Muscle layer of colon (tissue), 2 donors: ENCODE data around the gene DDX46.

ENCODE experiments used
- H3K27ac ChIP-seq: one replicate; pipeline ENCODE4 v1.7.0; 2013; ENCODE audit warnings: low read depth, mild to moderate bottlenecking, low read length, moderate library complexity
- H3K27me3 ChIP-seq, 2 donors: one replicate each; pipeline ENCODE4 v1.7.0; 2013; ENCODE audit warnings: low read length in 2 of 2, mild to moderate bottlenecking in 2 of 2; ENCODE audit not compliant: insufficient read depth in 2 of 2, control insufficient read depth in 1 of 2
- H3K36me3 ChIP-seq: one replicate; pipeline ENCODE4 v1.7.0; 2013; ENCODE audit warnings: mild to moderate bottlenecking, low read length; ENCODE audit not compliant: insufficient read depth
- H3K4me1 ChIP-seq: one replicate; pipeline ENCODE4 v1.7.0; 2013; ENCODE audit warnings: mild to moderate bottlenecking, low read length; ENCODE audit not compliant: insufficient read depth
- H3K4me3 ChIP-seq, 2 donors: one replicate each; pipeline ENCODE4 v1.7.0; 2013; ENCODE audit warnings: low read length in 2 of 2, low read depth in 1 of 2, mild to moderate bottlenecking in 1 of 2, moderate library complexity in 1 of 2
- H3K9ac ChIP-seq: one replicate; pipeline ENCODE4 v1.7.0; 2013; ENCODE audit warnings: low read length
- H3K9me3 ChIP-seq: one replicate; pipeline ENCODE4 v1.7.0; 2013; ENCODE audit warnings: mild to moderate bottlenecking, low read length
- donor health status: abdominal sarcoma.
- donor health status: Adenocarcinoma of cecum.

Gene DDX46

DNA sequence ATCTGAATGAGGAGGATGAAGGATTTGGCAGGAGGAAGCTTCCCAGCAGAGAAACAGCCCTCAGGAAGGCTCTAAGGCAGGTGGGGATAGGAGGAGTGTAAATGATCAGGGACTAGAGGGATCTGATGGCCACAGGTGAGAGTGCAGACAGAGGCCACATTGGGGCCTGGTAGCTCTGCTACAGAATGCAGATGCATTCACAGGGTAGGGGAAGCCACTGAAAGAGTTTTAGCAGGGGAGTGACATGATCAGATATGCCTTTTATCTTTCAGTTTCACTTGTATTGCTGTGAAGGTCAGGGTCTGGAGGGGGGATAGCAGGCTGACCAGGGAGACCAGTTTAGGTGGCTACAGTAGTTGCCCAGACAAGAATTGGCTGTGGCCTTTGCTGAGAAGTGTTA lies 118.6 kb downstream of the DDX46 start:
- no peaks in the 10 kb centered on the region for H3K36me3 ChIP-seq
- H3K9me3 ChIP-seq: no peaks in the 10 kb centered on the region
- peaks cover 22% of the 10 kb centered on the region for H3K4me1 ChIP-seq
- H3K9ac ChIP-seq: no peak overlapping the region
- no peak overlapping the region for H3K27ac ChIP-seq
- no peaks in the 10 kb centered on the region for H3K27me3 ChIP-seq
- H3K4me3 ChIP-seq: no peak overlapping the region

DNA sequence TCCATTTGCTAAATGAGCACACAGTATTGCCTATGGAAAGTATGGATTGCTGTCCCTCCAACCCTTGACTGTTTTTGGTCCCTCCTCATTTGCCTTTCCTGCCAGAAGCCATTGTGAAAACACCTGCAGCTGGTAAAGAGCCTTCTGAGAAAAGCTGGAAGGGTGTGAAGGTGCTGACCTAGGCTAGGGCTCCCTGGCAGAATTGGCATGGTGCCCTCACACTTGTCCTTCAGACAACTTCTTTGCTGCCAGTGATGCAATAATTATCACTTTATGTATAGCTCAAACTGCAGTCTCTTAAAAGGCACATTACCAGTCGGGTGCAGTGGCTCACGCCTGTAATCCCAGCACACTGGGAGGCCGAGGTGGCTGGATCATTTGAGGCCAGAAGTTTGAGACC lies 119.8 kb downstream of the DDX46 start:
- Histone ChIP-seq H3K27ac (no peak overlapping the region), H3K4me3 (no peak overlapping the region), H3K4me1 (peaks cover 21% of the 10 kb centered on the region), H3K36me3 (no peaks in the 10 kb centered on the region), H3K27me3 (no peaks in the 10 kb centered on the region), H3K9me3 (no peaks in the 10 kb centered on the region), H3K9ac (no peak overlapping the region)

DNA sequence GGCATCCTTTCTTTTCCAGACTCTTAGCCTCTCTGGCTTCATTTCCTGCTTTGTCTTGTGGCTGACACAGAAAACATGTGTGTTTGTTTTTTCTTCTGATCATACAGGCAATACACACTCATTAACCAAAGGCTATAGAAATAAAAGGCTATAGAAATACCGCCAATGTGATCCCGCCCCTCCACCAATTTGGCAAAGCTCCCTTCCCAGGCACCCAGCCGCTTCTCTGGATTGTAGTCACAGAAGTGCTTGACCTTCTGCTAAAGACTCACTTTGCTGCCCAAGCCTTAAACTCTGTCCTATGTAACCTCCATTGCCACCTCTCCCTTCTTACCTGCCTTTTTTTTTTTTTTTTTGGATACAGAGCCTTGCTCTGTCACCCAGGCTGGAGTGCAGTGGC lies 120.9 kb downstream of the DDX46 start:
- H3K27me3 ChIP-seq: no peaks in the 10 kb centered on the region
- no peak overlapping the region for H3K4me3 ChIP-seq
- no peaks in the 10 kb centered on the region for H3K36me3 ChIP-seq
- H3K9ac ChIP-seq: no peak overlapping the region
- peaks cover 16% of the 10 kb centered on the region for H3K4me1 ChIP-seq
- H3K9me3 ChIP-seq: no peaks in the 10 kb centered on the region
- no peak overlapping the region for H3K27ac ChIP-seq
